MM.1S (cell line): ENCODE results near the gene MAP3K19.
A peak's percentile ranks its signal among the peaks of the same experiment; 100 is the strongest.

Experiments used
- DNase-seq: peaks from one replicate; pipeline ENCODE4 v3.0.0-alpha.2; 2015
- H2AFZ ChIP-seq: fragments of 300-600 bp; sonication (generic); 2 replicates; pipeline ENCODE4 v1.6.0; 2016; ENCODE audit warnings: antibody characterized with exemption, low read length
- H3F3A ChIP-seq: fragments of 300-600 bp; sonication (generic); 2 replicates; pipeline ENCODE4 v1.6.1; 2016; ENCODE audit warnings: mild to moderate bottlenecking, antibody characterized with exemption, low read length, moderate library complexity, mixed read lengths; ENCODE audit not compliant: insufficient read depth
- H3K27ac ChIP-seq: fragments of 300-600 bp; sonication (generic); 2 replicates; pipeline ENCODE4 v1.5.1; 2016; ENCODE audit warnings: mild to moderate bottlenecking, low read length
- H3K27me3 ChIP-seq: fragments of 300-600 bp; sonication (generic); replicated peaks from 2 replicates; pipeline ENCODE4 v1.6.0; 2016; ENCODE audit warnings: low read length; ENCODE audit not compliant: insufficient read depth
- H3K36me3 ChIP-seq: fragments of 300-600 bp; sonication (generic); replicated peaks from 2 replicates; pipeline ENCODE4 v1.6.1; 2016; ENCODE audit warnings: mild to moderate bottlenecking, low read length, mixed read lengths; ENCODE audit not compliant: insufficient read depth
- H3K4me1 ChIP-seq: fragments of 300-600 bp; sonication (generic); 2 replicates; pipeline ENCODE4 v1.6.1; 2016; ENCODE audit warnings: low read length, mixed read lengths
- H3K4me2 ChIP-seq: fragments of 300-600 bp; sonication (generic); 2 replicates; pipeline ENCODE4 v1.6.0; 2016; ENCODE audit warnings: low read depth, low read length
- H3K4me3 ChIP-seq: fragments of 300-600 bp; sonication (generic); 2 replicates; pipeline ENCODE4 v1.5.1; 2016; ENCODE audit warnings: low read length, mixed read lengths
- H3K79me2 ChIP-seq: fragments of 300-600 bp; sonication (generic); 2 replicates; pipeline ENCODE4 v1.6.1; 2016; ENCODE audit warnings: mixed run types, low read length, mixed read lengths
- H3K9ac ChIP-seq: fragments of 300-600 bp; sonication (generic); 2 replicates; pipeline ENCODE4 v1.6.1; 2016; ENCODE audit warnings: low read length, mixed read lengths
- H3K9me2 ChIP-seq: fragments of 300-600 bp; sonication (generic); replicated peaks from 2 replicates; pipeline ENCODE4 v1.6.1; 2016; ENCODE audit warnings: mild to moderate bottlenecking, low read length, mixed read lengths; ENCODE audit not compliant: insufficient read depth
- H3K9me3 ChIP-seq: fragments of 300-600 bp; sonication (generic); replicated peaks from 2 replicates; pipeline ENCODE4 v1.6.1; 2016; ENCODE audit warnings: mild to moderate bottlenecking, low read length, mixed read lengths; ENCODE audit not compliant: insufficient read depth
- H4K20me1 ChIP-seq: fragments of 300-600 bp; sonication (generic); 2 replicates; pipeline ENCODE4 v1.6.1; 2016; ENCODE audit warnings: mild to moderate bottlenecking, low read length, moderate library complexity, mixed read lengths; ENCODE audit not compliant: insufficient read depth
- CTCF ChIP-seq: fragments of 300-600 bp; sonication (generic); IDR thresholded peaks from 2 replicates; pipeline ENCODE4 v1.5.1; 2016; ENCODE audit warnings: antibody characterized with exemption, low read length, mixed read lengths
- EZH2 ChIP-seq: fragments of 300-600 bp; sonication (generic); optimal IDR thresholded peaks from 2 replicates; pipeline ENCODE3; 2017; ENCODE audit warnings: low read depth, mild to moderate bottlenecking, antibody characterized with exemption, low read length, mixed read lengths
- EZH2phosphoT487 ChIP-seq: fragments of 300-600 bp; sonication (generic); IDR thresholded peaks from 2 replicates; pipeline ENCODE4 v1.6.1; 2018; ENCODE audit warnings: antibody characterized with exemption, low read length

Gene MAP3K19

GRCh38 chr2:135004005-135004746, 43.1 kb downstream of the MAP3K19 start:
- H3K9me3 ChIP-seq = no peaks in the 10 kb centered on the region
- peak; percentile 97 for TF ChIP-seq CTCF
- no peak for TF ChIP-seq EZH2phosphoT487
- no peaks in the 10 kb centered on the region for H3F3A ChIP-seq
- H3K9ac ChIP-seq = no peak overlapping the region
- H4K20me1 ChIP-seq = no peaks in the 10 kb centered on the region
- H3K27ac ChIP-seq = no peak overlapping the region
- no peaks in the 10 kb centered on the region for H3K27me3 ChIP-seq
- H3K4me3 ChIP-seq = no peak overlapping the region
- H3K9me2 ChIP-seq = no peaks in the 10 kb centered on the region
- no peaks in the 10 kb centered on the region for H3K79me2 ChIP-seq
- H3K36me3 ChIP-seq = no peaks in the 10 kb centered on the region
- peak overlapping the region; percentile 42 for H2AFZ ChIP-seq
- H3K4me2 ChIP-seq = peak overlapping the region; percentile 35; the same call in 1 of the 2 replicates
- DNase-seq = peak; percentile 73
- H3K4me1 ChIP-seq = no peaks in the 10 kb centered on the region

DNA sequence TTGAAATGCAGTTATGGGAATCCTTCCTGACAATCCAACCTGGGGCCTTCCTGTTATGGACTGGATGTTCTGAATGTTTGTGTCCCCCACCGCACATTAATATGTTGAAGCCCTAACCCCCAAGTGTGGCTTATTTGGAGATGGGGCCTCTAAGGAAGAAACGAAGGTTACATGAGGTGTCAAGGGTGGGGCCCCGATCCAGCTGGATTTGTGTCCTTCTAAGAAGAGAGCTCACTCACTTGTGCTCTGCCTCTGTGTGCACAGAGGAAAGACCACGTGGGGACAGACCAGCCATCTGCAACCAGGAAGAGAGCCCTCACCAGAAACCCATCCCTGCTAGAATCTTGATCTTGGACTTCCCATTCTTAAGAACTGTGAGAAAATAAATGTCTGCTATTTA, 44.4 kb downstream of the MAP3K19 start:
- no peak for TF ChIP-seq CTCF
- TF ChIP-seq EZH2 = no peak
- TF ChIP-seq EZH2phosphoT487 = no peak
- H3K9me2 ChIP-seq = no peaks in the 10 kb centered on the region
- no peaks in the 10 kb centered on the region for H3K36me3 ChIP-seq
- H3K27ac ChIP-seq = no peak overlapping the region
- no peaks in the 10 kb centered on the region for H3F3A ChIP-seq
- H3K4me3 ChIP-seq = no peak overlapping the region
- no peaks in the 10 kb centered on the region for H3K4me1 ChIP-seq
- H2AFZ ChIP-seq = no peak overlapping the region
- no peak overlapping the region for H3K9ac ChIP-seq
- H3K9me3 ChIP-seq = no peaks in the 10 kb centered on the region
- no peaks in the 10 kb centered on the region for H4K20me1 ChIP-seq
- no peaks in the 10 kb centered on the region for H3K79me2 ChIP-seq
- H3K4me2 ChIP-seq = no peak overlapping the region
- DNase-seq = no peak
- no peaks in the 10 kb centered on the region for H3K27me3 ChIP-seq

GRCh38 chr2:134999521-134999920, 47.7 kb downstream of the MAP3K19 start:
- no peaks in the 10 kb centered on the region for H3F3A ChIP-seq
- no peak overlapping the region for H3K9ac ChIP-seq
- H4K20me1 ChIP-seq = no peaks in the 10 kb centered on the region
- H3K79me2 ChIP-seq = no peaks in the 10 kb centered on the region
- DNase-seq = no peak
- no peak for TF ChIP-seq EZH2
- TF ChIP-seq EZH2phosphoT487 = no peak
- no peak for TF ChIP-seq CTCF
- no peaks in the 10 kb centered on the region for H3K9me2 ChIP-seq
- H2AFZ ChIP-seq = no peak overlapping the region
- H3K27me3 ChIP-seq = no peaks in the 10 kb centered on the region
- H3K4me1 ChIP-seq = no peaks in the 10 kb centered on the region
- no peaks in the 10 kb centered on the region for H3K36me3 ChIP-seq
- no peak overlapping the region for H3K4me3 ChIP-seq
- no peak overlapping the region for H3K27ac ChIP-seq
- no peaks in the 10 kb centered on the region for H3K9me3 ChIP-seq
- no peak overlapping the region for H3K4me2 ChIP-seq
